GM12878 (cell line): Measurements from ENCODE around the gene KLHL30. TPM values are rescaled to one million over a fixed set of nuclear protein-coding genes. Genes with fewer than 3 reads are reported as not detected.

Experiments used
- CREB1 ChIP-seq: IDR thresholded peaks from 2 replicates; pipeline ENCODE4 v1.6.1; 2012; ENCODE audit warnings: low read depth, mild to moderate bottlenecking, inconsistent platforms
- DPF2 ChIP-seq: fragments of 450-650 bp; IDR thresholded peaks from 2 replicates; pipeline ENCODE4 v1.6.1; 2017; ENCODE audit warnings: mild to moderate bottlenecking
- FOXM1 ChIP-seq: IDR thresholded peaks from 2 replicates; pipeline ENCODE4 v1.6.1; 2012; ENCODE audit warnings: low read depth, mild to moderate bottlenecking, inconsistent platforms, low read length, moderate library complexity
- IKZF1 ChIP-seq: fragments of 450-650 bp; conservative IDR thresholded peaks from 2 replicates; pipeline ENCODE4 v1.6.1; 2017; ENCODE audit warnings: antibody characterized with exemption, mild to moderate bottlenecking
- IRF5 ChIP-seq: fragments of 450-650 bp; IDR thresholded peaks from 2 replicates; pipeline ENCODE4 v1.6.1; 2017; ENCODE audit warnings: borderline replicate concordance
- SREBF2 ChIP-seq: IDR thresholded peaks from 2 replicates; pipeline ENCODE4 v1.6.1; 2012; ENCODE audit warnings: mild to moderate bottlenecking, low read length
- WRNIP1 ChIP-seq: IDR thresholded peaks from 2 replicates; pipeline ENCODE4 v1.6.1; 2011; ENCODE audit warnings: low read depth, low read length, improper control_type of control experiment, borderline replicate concordance
- ZNF592 ChIP-seq: fragments of 450-650 bp; IDR thresholded peaks from 2 replicates; pipeline ENCODE4 v1.6.1; 2017; ENCODE audit warnings: mild to moderate bottlenecking, moderate library complexity
- ZNF687 ChIP-seq: fragments of 450-650 bp; IDR thresholded peaks from 2 replicates; pipeline ENCODE4 v1.6.1; 2017; ENCODE audit warnings: mild to moderate bottlenecking, moderate library complexity
- polyA plus RNA-seq, 11 experiments: library from polyadenylated mRNA; depleted of rRNA in 4 of 11; unstranded in 6 of 11; stranded (reverse) in 5 of 11; fragments of >200 nt; fragmentation: Nextera tagmentation in 4 of 11; fragmentation: Illumina TruSeq in 1 of 11; extraction: Ambion mirVana in 4 of 11; extraction: Trizol in 1 of 11; gene quantifications; 1 replicate in 1 of 11; 2 replicates in 10 of 11; pipeline versions ENCODE4 v1.2.1 to v1.2.3, GENCODE V29; 2011 to 2016; ENCODE audit warnings: inconsistent platforms in 2 of 11, missing spikeins in 2 of 11, low read depth in 1 of 11
- total RNA-seq, 4 experiments: library from RNA; depleted of rRNA in 3 of 4; stranded (reverse); fragments of >200 nt in 3 of 4; fragmentation: Illumina TruSeq in 1 of 4; extraction: Trizol in 1 of 4; gene quantifications; 2 replicates each; pipeline versions ENCODE4 v1.2.1 to v1.2.3, GENCODE V29; 2013 to 2021

KLHL30 gene
- total and polyA plus RNA-seq, 10 of the 15 experiments (the other 5 are each of a cell fraction or from before 2014, with no cell fraction given) = 0.03 TPM; not detected in 9

- TF ChIP-seq ZNF687 = no peak
- TF ChIP-seq FOXM1 = no peak
- TF ChIP-seq DPF2 = no peak
- TF ChIP-seq IRF5 = no peak
- TF ChIP-seq IKZF1 = no peak
- TF ChIP-seq WRNIP1 = no peak
- no peak for TF ChIP-seq SREBF2
- no peak for TF ChIP-seq ZNF592
- TF ChIP-seq CREB1 = no peak
Observed at GRCh38 chr2:238176613-238177012, 38.1 kb downstream of the KLHL30 start (continued).
